HG02571 (cell line): Measurements from ENCODE around the gene GFPT2.
"Not testable (repeated sequence)": the region's sequence is repeated elsewhere in the genome, so short reads cannot be mapped to it uniquely, and the experiment has no call there.

ENCODE experiments used
- ATAC-seq: cut with Tn5 transposase; IDR thresholded peaks from one replicate; pipeline ENCODE4 v1.9.1; 2021; ENCODE audit warnings: mild to moderate bottlenecking, moderate library complexity; ENCODE audit not compliant: unreplicated experiment

Gene GFPT2

GRCh38 chr5:180311216-180311615 lies 41.9 kb downstream of the GFPT2 start:
- ATAC-seq: no peak

- no peak for ATAC-seq
These were observed 46.3 kb downstream of the GFPT2 start for GRCh38 chr5:180306796-180307195.

- no peak for ATAC-seq
These were observed 47.7 kb downstream of the GFPT2 start for GRCh38 chr5:180305481-180305880.

- no peak for ATAC-seq
These were observed 48.4 kb downstream of the GFPT2 start for GRCh38 chr5:180304431-180305375.

GRCh38 chr5:180304016-180304292 lies 49.2 kb downstream of the GFPT2 start:
- ATAC-seq: no peak

- ATAC-seq: no peak
These were observed 49.7 kb downstream of the GFPT2 start for GRCh38 chr5:180303226-180304015.

GRCh38 chr5:180302256-180302655 lies 50.9 kb downstream of the GFPT2 start:
- ATAC-seq: no peak

GRCh38 chr5:180301253-180301652 lies 51.9 kb downstream of the GFPT2 start:
- no peak for ATAC-seq

GRCh38 chr5:180299526-180299925 lies 53.6 kb downstream of the GFPT2 start:
- no peak for ATAC-seq

GRCh38 chr5:180299014-180299413 lies 54.1 kb downstream of the GFPT2 start:
- not testable (repeated sequence) for ATAC-seq

GRCh38 chr5:180297587-180298282 lies 55.4 kb downstream of the GFPT2 start:
- ATAC-seq: no peak

GRCh38 chr5:180296771-180297170 lies 56.4 kb downstream of the GFPT2 start:
- ATAC-seq: no peak

GRCh38 chr5:180294913-180295555 lies 58.1 kb downstream of the GFPT2 start:
- no peak for ATAC-seq

GRCh38 chr5:180294411-180294810 lies 58.7 kb downstream of the GFPT2 start:
- no peak for ATAC-seq

GRCh38 chr5:180291943-180292831 lies 60.9 kb downstream of the GFPT2 start, which contains the start of gene MAPK9:
Gene MAPK9, minus strand, starts transcription at chr5:180292083. Its CDS starts 11,522 bp downstream, at chr5:180280561.
- peak; percentile 79 for ATAC-seq

- peak; percentile 36 for ATAC-seq
These were observed 61.7 kb downstream of the GFPT2 start for GRCh38 chr5:180291234-180291940.

GRCh38 chr5:180290568-180291233 lies 62.4 kb downstream of the GFPT2 start:
- no peak for ATAC-seq

GRCh38 chr5:180289966-180290365 lies 63.2 kb downstream of the GFPT2 start:
- no peak for ATAC-seq

- ATAC-seq: no peak
These were observed 63.7 kb downstream of the GFPT2 start for GRCh38 chr5:180289433-180289832.
